ENCODE data around the gene GLB1L.
"Not testable (repeated sequence)": the region's sequence is repeated elsewhere in the genome, so short reads cannot be mapped to it uniquely, and the experiment has no call there.

The GLB1L gene

GRCh38 chr2:219207884-219208740 lies 37.1 kb downstream of the GLB1L start:
- H3K9ac ChIP-seq (ENCODE audit: low read depth in 1 of 2, low read length in 2 of 2), result peak overlapping the region; percentile 51 to 93
- peaks cover 0 to 31% of the 10 kb centered on the region in 2 donors for H3K36me3 ChIP-seq (ENCODE audit: control insufficient read depth in 1 of 2, insufficient read depth in 2 of 2, low read length in 2 of 2)

GRCh38 chr2:219207134-219207883 lies 37.9 kb downstream of the GLB1L start:
- H3K9ac ChIP-seq (ENCODE audit: low read depth in 1 of 2, low read length in 2 of 2), result peak overlapping the region; percentile 51 to 93
- peaks cover 0 to 25% of the 10 kb centered on the region in 2 donors for H3K36me3 ChIP-seq (ENCODE audit: control insufficient read depth in 1 of 2, insufficient read depth in 2 of 2, low read length in 2 of 2)
- peak overlapping the region; percentile 94 for H3K27ac ChIP-seq (ENCODE audit: low read depth, low read length)
- H3K9me3 ChIP-seq (ENCODE audit: control insufficient read depth in 1 of 2, low read length in 2 of 2), result no peaks in the 10 kb centered on the region
- H3K4me3 ChIP-seq (ENCODE audit: low read depth in 1 of 2, low read length in 2 of 2), result peak overlapping the region; percentile 75 to 79
- H3K27me3 ChIP-seq (ENCODE audit: control insufficient read depth in 1 of 2, insufficient read depth in 2 of 2, low read length in 2 of 2), result no peaks in the 10 kb centered on the region
- peaks cover 19 to 26% of the 10 kb centered on the region in 2 donors for H3K4me1 ChIP-seq (ENCODE audit: control insufficient read depth in 1 of 2, insufficient read depth in 2 of 2, low read length in 2 of 2)

More at GRCh38 chr2:219207884-219208740, 37.1 kb downstream of the GLB1L start:
- Histone ChIP-seq H3K4me3 (ENCODE audit: low read depth in 1 of 2, low read length in 2 of 2) (peak overlapping the region in 1 of 2 donors; percentile 75), H3K9me3 (ENCODE audit: control insufficient read depth in 1 of 2, low read length in 2 of 2) (no peaks in the 10 kb centered on the region), H3K4me1 (ENCODE audit: control insufficient read depth in 1 of 2, insufficient read depth in 2 of 2, low read length in 2 of 2) (peaks cover 19 to 26% of the 10 kb centered on the region in 2 donors), H3K27me3 (ENCODE audit: control insufficient read depth in 1 of 2, insufficient read depth in 2 of 2, low read length in 2 of 2) (no peaks in the 10 kb centered on the region), H3K27ac (ENCODE audit: low read depth, low read length) (no peak overlapping the region)

- no peaks in the 10 kb centered on the region for H3K27me3 ChIP-seq (ENCODE audit: control insufficient read depth in 1 of 2, insufficient read depth in 2 of 2, low read length in 2 of 2)
- peak within 1 kb of the TSS; percentile 61 to 93 for H3K9ac ChIP-seq (ENCODE audit: low read depth in 1 of 2, low read length in 2 of 2)
- H3K36me3 ChIP-seq (ENCODE audit: control insufficient read depth in 1 of 2, insufficient read depth in 2 of 2, low read length in 2 of 2), result peaks cover 0 to 25% of the 10 kb centered on the region in 2 donors
- no peaks in the 10 kb centered on the region for H3K9me3 ChIP-seq (ENCODE audit: control insufficient read depth in 1 of 2, low read length in 2 of 2)
- H3K4me3 ChIP-seq (ENCODE audit: low read depth in 1 of 2, low read length in 2 of 2), result peak within 1 kb of the TSS; percentile 75 to 85
- H3K27ac ChIP-seq (ENCODE audit: low read depth, low read length), result peak within 1 kb of the TSS; percentile 94
- H3K4me1 ChIP-seq (ENCODE audit: control insufficient read depth in 1 of 2, insufficient read depth in 2 of 2, low read length in 2 of 2), result peaks cover 19 to 26% of the 10 kb centered on the region in 2 donors
These were observed 38.7 kb downstream of the GLB1L start, which contains the start of gene ZFAND2B for GRCh38 chr2:219206328-219207133. Gene ZFAND2B, plus strand, starts transcription at chr2:219206782. Its CDS starts 206 bp downstream, at chr2:219206988.

GRCh38 chr2:219205981-219206327 lies 39.3 kb downstream of the GLB1L start:
- Histone ChIP-seq H3K36me3 (ENCODE audit: control insufficient read depth in 1 of 2, insufficient read depth in 2 of 2, low read length in 2 of 2) (peaks cover 0 to 25% of the 10 kb centered on the region in 2 donors), H3K27ac (ENCODE audit: low read depth, low read length) (peak overlapping the region; percentile 94), H3K9me3 (ENCODE audit: control insufficient read depth in 1 of 2, low read length in 2 of 2) (no peaks in the 10 kb centered on the region), H3K27me3 (ENCODE audit: control insufficient read depth in 1 of 2, insufficient read depth in 2 of 2, low read length in 2 of 2) (no peaks in the 10 kb centered on the region), H3K4me1 (ENCODE audit: control insufficient read depth in 1 of 2, insufficient read depth in 2 of 2, low read length in 2 of 2) (peaks cover 19 to 26% of the 10 kb centered on the region in 2 donors), H3K9ac (ENCODE audit: low read depth in 1 of 2, low read length in 2 of 2) (peak overlapping the region; percentile 61 to 93), H3K4me3 (ENCODE audit: low read depth in 1 of 2, low read length in 2 of 2) (peak overlapping the region; percentile 75 to 85)

GRCh38 chr2:219205165-219205538 lies 40.1 kb downstream of the GLB1L start:
- H3K4me3 ChIP-seq (ENCODE audit: low read depth in 1 of 2, low read length in 2 of 2), result no peak overlapping the region
- no peaks in the 10 kb centered on the region for H3K9me3 ChIP-seq (ENCODE audit: control insufficient read depth in 1 of 2, low read length in 2 of 2)
- H3K27me3 ChIP-seq (ENCODE audit: control insufficient read depth in 1 of 2, insufficient read depth in 2 of 2, low read length in 2 of 2), result no peaks in the 10 kb centered on the region
- H3K4me1 ChIP-seq (ENCODE audit: control insufficient read depth in 1 of 2, insufficient read depth in 2 of 2, low read length in 2 of 2), result peaks cover 19 to 26% of the 10 kb centered on the region in 2 donors
- peaks cover 0 to 19% of the 10 kb centered on the region in 2 donors for H3K36me3 ChIP-seq (ENCODE audit: control insufficient read depth in 1 of 2, insufficient read depth in 2 of 2, low read length in 2 of 2)
- H3K9ac ChIP-seq (ENCODE audit: low read depth in 1 of 2, low read length in 2 of 2), result no peak overlapping the region
- H3K27ac ChIP-seq (ENCODE audit: low read depth, low read length), result no peak overlapping the region

GRCh38 chr2:219204425-219205164 lies 40.6 kb downstream of the GLB1L start:
- Histone ChIP-seq H3K4me1 (ENCODE audit: control insufficient read depth in 1 of 2, insufficient read depth in 2 of 2, low read length in 2 of 2) (peaks cover 19 to 26% of the 10 kb centered on the region in 2 donors), H3K4me3 (ENCODE audit: low read depth in 1 of 2, low read length in 2 of 2) (no peak overlapping the region), H3K9ac (ENCODE audit: low read depth in 1 of 2, low read length in 2 of 2) (no peak overlapping the region), H3K27ac (ENCODE audit: low read depth, low read length) (no peak overlapping the region), H3K27me3 (ENCODE audit: control insufficient read depth in 1 of 2, insufficient read depth in 2 of 2, low read length in 2 of 2) (no peaks in the 10 kb centered on the region), H3K36me3 (ENCODE audit: control insufficient read depth in 1 of 2, insufficient read depth in 2 of 2, low read length in 2 of 2) (peaks cover 0 to 16% of the 10 kb centered on the region in 2 donors), H3K9me3 (ENCODE audit: control insufficient read depth in 1 of 2, low read length in 2 of 2) (no peaks in the 10 kb centered on the region)

- H3K4me3 ChIP-seq (ENCODE audit: low read depth in 1 of 2, low read length in 2 of 2); H3K9me3 ChIP-seq (ENCODE audit: control insufficient read depth in 1 of 2, low read length in 2 of 2); H3K36me3 ChIP-seq (ENCODE audit: control insufficient read depth in 1 of 2, insufficient read depth in 2 of 2, low read length in 2 of 2); H3K27ac ChIP-seq (ENCODE audit: low read depth, low read length); H3K27me3 ChIP-seq (ENCODE audit: control insufficient read depth in 1 of 2, insufficient read depth in 2 of 2, low read length in 2 of 2); H3K4me1 ChIP-seq (ENCODE audit: control insufficient read depth in 1 of 2, insufficient read depth in 2 of 2, low read length in 2 of 2); H3K9ac ChIP-seq (ENCODE audit: low read depth in 1 of 2, low read length in 2 of 2): not testable (repeated sequence)
These were observed 43.9 kb downstream of the GLB1L start for GRCh38 chr2:219201331-219201730.

GRCh38 chr2:219200502-219201326 lies 44.5 kb downstream of the GLB1L start:
- H3K4me1 ChIP-seq (ENCODE audit: control insufficient read depth in 1 of 2, insufficient read depth in 2 of 2, low read length in 2 of 2); H3K36me3 ChIP-seq (ENCODE audit: control insufficient read depth in 1 of 2, insufficient read depth in 2 of 2, low read length in 2 of 2); H3K4me3 ChIP-seq (ENCODE audit: low read depth in 1 of 2, low read length in 2 of 2); H3K27me3 ChIP-seq (ENCODE audit: control insufficient read depth in 1 of 2, insufficient read depth in 2 of 2, low read length in 2 of 2); H3K9me3 ChIP-seq (ENCODE audit: control insufficient read depth in 1 of 2, low read length in 2 of 2); H3K27ac ChIP-seq (ENCODE audit: low read depth, low read length); H3K9ac ChIP-seq (ENCODE audit: low read depth in 1 of 2, low read length in 2 of 2): not testable (repeated sequence)
